NCI-H345 treated with DMSO at 0.1 percent for 48 hours (cell line): ENCODE results near the gene BACH2.
A peak's percentile ranks its signal among the peaks of the same experiment; 100 is the strongest.
"Not testable (repeated sequence)": the region's sequence is repeated elsewhere in the genome, so short reads cannot be mapped to it uniquely, and the experiment has no call there.

ENCODE experiments used
- DNase-seq: peaks from one replicate; lab custom pipeline; 2025; ENCODE audit not compliant: unreplicated experiment; lab: John Stamatoyannopoulos, UW

The BACH2 gene

DNA sequence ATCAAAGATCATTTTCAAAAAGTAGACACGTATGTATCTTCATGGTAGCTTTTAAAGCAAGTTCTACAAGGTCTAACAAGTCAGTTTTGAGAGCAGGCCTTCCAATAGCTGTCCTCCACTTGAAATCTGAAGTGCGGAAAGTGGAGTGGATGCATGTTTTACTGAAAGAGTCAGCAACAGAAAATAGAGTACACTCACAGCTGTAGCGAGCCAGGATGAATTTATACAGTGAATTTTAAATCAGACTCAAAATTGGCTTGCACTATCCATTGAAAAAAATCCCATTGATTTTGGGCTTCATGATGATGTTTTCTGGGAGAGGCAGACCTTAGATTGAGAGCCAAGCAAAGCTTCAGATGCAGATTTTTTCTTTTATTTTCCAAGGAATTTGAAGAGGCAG, 321.8 kb downstream of the BACH2 start:
- peak; percentile 66 for DNase-seq

DNA sequence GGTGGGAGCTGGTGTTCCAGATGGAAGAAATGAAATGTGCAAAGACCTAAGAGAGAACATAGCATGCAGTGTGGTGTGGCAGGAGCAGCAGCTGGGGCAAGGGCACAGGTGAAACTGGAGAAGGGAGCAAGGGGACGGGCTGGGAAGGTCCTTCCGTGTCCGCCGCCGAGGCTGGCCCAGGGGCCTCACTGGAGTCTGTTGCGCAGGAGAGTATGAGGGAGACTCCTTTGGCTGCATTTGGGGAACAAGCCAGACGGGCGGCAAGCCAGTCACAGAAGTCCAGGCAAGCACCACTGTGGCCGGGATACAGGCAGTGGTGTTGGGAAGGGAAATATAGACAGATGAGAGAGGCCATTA, 324.6 kb downstream of the BACH2 start:
- DNase-seq, result no peak

DNA sequence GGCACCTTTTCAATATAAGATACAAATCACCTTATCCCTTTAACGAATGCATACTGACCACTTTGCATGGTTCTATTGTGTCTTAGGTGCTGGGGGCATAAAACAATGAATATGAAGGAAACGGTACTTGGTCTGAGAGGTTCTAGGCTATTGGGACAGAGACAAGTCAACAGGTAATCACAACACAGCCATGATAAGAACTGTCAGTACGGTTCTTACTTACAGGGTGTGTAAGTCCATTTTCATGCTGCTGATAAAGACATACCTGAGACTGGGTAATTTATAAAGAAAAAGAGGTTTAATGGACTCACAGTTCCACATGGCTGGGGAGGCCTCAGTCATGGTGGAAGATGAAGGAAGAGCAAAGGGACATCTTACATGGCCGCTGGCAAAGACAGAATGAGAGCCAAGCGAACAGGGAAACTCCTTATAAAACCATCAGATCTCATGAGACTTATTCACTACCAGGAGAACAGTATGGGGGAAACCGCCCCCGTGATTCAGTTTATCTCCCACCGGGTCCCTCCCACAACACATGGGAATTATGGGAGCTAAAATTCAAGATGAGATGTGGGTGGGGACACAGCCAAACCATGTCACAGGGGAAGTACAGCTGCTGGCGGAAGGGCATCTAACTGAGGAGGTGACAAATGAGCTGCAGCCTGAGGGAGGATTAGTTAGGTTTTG, 325.2 kb downstream of the BACH2 start:
- DNase-seq, result not testable (repeated sequence)

DNA sequence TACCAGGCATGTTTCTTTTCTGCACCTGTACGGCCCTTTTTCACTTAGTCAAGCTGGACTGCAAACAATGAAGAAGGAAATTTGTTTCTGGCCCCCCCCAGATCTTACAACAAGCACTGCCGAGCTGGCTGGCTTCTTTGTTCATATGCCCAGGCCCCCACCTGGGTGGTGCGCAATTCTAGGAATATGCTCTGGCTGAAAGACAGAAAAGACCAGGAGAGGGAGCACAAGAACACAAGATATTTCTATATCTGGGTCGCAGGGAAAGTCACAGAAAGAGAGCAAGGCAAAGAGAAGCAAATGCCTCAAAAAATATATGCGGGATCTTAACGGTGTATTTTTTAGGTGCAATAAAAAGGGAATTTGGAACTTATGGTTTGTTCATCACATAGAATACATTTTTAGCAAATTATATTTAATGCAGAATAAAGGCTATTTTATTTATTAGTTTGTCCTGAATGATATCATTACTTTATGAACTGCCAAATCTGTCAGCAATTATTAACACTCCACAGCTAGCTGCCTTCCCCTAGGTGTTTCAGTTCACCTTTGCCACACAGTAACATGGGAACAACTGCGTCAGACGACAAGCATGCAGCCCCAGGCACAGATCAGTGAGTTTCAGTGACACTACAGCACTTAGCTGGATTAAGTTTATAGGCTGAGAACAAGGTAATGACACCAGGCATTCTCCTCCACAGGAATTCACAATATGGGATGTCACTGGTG, 325.9 kb downstream of the BACH2 start:
- peak; percentile 46 for DNase-seq

DNA sequence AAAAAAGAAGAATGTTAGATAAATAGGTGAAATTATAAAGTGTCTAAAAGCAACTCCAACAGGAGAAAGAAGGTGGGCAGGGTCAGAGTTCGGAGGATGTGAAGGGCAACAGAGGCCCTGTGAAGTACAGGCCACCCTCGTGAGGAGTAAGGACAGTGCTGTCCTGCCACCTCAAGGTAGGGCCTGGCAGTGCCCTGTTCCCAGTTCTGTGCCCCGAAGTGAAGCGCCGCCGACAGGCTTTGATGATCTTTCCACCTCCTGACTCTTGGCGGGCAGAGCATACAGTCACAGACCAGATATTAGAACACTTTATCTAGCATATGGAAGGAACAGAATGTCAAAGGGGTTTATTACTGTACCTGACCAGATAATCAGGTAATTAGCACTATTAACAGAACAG, 326.6 kb downstream of the BACH2 start:
- no peak for DNase-seq

DNA sequence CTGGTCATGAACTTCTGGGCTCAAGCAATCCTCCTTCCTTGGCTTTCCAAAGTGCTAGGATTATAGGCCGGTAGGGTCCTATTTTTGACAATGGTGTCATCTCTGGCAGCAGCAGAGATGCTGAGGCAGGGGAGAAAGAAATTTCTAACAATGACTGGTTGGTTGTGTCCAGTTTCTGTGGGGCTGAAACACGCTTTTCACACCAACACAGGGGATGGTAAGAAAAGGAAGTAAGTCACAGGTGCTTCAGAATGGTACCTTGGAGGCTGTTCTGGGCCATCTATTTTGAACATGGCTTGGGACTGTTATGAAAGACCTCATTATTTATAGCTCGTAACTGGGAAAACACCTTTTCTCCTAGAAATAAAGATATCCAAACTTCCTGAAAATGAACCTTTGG, 329.7 kb downstream of the BACH2 start:
- no peak for DNase-seq

DNA sequence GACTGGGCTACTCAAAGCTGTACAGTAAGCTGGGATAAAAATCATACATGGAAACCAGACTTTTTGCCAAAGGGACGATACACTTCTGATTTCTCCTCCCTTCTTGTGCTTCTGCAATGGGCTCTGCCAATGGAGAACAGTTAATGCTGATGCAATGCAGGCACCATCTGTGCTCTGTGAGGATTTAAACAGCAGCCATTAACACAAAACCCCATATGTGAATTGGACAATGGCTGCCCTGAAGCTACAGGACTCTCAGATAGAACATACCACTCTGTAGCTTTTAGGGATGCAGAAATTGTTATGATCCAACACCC, 330.5 kb downstream of the BACH2 start:
- no peak for DNase-seq

DNA sequence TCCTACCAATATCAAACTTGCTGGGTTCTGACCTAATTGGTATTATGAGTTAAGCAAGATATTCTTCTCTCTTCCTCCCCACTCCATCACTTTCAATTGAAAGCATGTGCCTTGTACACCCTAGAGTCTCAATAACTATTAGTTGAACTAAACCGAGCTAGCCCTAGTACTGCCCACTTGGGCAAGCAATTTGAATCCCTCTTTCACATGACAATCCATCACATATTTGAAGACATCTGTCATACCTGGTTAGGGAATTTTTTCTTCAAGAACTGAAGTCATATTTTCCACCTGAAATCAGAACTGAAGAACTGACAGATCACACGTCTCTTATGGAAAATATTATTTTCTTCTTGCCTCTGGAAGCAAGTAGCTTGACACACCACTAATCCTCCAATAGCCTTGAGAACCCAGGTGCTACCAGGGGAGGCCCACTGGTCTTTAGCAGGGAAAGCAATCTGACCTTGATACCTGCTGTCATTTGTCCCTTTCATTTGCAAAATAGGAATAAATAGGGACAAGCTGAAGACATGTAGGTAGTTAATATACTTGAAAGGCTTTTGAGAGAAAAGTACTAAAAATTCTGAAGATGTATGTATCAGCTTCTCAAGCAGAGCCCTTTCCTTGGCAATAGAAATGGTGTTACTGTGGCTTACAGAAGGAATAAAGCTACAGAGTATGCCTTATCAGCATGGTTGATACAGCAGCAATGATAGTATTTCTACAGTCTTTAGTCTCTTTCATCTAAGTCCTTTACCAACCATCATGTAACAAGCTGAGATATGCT, 331.0 kb downstream of the BACH2 start:
- no peak for DNase-seq

DNA sequence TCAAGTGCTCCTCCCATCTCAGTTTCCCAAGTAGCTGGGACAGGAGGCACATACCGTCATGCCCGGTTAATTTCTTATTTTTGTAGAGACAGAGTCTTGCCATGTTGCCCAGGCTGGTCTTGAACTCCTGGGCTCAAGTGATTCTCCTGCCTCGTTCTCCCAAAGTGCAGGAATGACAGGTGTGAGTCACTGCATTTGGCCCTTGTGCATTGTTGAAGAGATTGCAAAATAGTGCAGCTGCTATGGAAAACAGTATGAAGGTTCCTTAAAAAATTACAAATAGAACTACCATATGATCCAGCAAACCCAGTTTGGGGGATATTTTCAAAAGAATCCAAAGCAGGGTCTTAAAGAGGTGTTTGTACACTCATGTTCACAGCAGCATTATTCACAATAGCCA, 333.3 kb downstream of the BACH2 start:
- DNase-seq, result no peak

DNA sequence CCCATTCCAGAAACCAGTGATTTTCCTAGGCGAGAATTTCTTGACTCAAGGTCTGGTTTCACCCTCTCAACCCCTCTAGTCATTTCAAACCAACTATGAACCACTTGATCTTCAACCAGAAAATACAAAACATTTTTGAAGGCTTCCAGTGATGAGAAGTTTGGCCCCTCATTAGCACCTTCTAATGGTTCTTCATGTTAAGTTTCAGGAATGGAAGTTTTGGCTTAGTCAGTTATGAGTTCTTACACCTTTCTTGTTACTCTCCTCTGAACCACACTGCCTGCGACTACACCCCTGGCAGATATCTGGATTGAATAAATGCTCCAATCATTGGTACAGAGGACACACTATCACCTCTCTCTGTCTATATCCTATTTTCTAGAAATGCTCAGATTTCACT, 335.2 kb downstream of the BACH2 start:
- DNase-seq, result no peak

DNA sequence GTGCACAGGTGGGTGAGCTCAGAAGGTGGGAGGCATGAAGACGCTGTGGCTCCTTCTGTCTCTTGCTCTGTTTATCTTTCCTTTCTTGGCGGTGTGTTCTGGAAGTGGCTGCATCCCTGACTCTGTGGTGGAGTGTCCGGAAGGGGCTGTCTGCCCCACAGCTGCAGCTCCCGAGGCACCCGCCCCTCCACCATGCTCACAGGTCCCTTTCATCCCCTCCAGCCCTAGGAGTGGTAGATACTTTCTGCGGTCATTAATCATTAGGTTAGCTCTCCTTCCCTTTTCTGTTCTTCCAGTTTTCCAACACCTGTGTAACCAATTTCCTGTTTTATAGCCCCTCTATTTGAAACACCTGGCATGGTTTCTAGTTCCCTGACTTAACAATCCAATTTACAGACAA, 336.8 kb downstream of the BACH2 start:
- no peak for DNase-seq

DNA sequence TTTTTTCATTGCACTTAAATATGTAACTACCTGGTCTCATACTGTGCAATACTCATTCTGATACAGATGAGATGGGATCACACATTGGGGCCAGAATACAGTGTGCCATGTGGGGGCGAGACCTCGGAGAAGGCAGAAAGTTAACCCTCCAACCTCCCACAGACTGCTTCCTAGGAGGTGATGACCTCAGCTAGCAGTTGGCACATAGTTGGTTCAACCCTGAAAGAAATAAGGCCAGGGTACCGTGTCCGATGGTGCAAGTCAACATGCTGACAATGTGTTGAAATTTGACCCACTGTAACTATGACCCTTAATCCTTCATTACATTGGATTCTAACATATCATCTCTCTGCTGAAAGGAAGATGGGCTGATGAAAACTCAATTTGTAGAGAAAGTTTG, 340.5 kb downstream of the BACH2 start:
- DNase-seq, result no peak

DNA sequence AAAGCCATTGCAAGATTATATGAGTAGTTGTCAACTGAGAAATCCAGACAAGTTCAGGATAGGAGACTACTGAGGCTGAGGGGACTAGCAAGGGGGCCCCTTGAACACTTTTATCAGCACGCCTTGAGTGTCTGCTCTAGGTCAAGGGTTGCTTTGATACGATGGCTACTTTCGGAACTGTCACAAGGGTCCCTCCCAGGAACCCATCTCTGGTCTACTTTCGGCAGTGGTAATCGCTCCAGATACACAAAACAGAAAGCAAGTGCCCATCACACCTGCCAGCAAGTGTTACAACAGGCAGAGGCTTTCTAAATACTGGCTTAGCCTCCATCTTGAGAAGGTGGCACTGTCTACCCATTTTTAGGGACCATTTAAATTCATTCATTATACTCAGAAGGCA, 341.3 kb downstream of the BACH2 start:
- no peak for DNase-seq

DNA sequence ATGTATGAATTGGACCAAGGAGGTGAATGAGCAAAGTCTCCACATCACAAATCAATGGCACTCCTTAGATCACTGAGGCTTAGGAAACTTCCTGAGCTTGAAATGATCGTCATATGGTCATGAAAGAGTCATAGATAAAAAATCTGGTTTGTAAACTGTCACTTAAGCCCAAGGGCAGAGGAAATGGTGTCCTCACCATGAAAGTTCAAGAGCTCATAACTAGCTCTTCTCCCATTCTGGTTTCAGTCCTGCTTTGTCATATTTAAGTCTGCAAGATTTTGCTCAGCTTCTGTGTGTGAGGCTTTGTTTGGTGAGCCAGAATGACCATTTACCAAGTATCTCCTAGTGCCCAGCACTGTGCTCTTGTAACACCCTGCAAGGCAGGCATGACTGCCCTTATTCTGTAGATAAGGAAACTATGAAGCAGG, 341.9 kb downstream of the BACH2 start:
- no peak for DNase-seq

DNA sequence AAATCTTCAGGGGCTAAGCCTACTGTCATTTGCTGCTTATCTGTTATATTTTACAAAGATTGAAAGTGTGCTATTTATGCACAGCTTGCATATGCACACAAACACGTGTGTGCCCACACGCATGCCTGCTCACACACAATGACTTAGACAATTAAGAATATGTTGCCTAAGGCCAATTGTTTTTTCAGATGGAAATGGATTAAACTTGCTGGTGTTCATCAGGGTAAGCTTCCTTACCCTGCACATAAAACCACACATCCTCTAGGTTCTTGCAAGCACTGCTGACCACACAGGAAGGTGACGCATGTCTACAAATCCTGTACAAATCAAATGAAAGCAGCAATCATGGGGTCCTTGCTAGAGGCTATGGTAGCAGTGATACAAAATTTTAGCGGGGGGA, 344.0 kb downstream of the BACH2 start:
- DNase-seq, result no peak

DNA sequence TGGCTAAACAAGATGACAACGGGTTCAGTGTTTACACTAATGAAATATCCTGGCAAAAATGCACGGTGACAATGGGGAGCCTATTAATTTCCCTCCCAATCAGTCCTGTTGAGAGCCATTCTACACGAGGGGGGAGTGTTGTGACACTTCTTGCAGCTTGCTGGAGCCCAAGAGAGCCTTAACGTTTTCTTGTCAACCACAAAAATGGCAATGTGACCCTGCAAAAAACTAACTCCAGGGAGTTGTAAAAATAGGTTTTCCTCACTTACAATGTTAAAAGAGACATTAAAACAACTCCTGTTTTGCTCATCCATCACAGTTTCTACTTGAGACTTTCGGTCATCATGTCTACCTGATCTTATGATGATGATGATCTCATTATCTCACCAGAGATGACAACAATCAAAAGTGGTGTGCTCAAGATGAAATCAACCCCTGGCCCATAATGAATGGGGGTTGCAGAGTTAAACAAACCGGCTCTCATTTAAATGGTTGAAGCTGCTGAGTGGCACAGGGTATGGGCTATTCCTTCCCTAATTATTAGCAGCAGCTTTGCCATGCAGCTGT, 344.5 kb downstream of the BACH2 start:
- DNase-seq, result no peak

DNA sequence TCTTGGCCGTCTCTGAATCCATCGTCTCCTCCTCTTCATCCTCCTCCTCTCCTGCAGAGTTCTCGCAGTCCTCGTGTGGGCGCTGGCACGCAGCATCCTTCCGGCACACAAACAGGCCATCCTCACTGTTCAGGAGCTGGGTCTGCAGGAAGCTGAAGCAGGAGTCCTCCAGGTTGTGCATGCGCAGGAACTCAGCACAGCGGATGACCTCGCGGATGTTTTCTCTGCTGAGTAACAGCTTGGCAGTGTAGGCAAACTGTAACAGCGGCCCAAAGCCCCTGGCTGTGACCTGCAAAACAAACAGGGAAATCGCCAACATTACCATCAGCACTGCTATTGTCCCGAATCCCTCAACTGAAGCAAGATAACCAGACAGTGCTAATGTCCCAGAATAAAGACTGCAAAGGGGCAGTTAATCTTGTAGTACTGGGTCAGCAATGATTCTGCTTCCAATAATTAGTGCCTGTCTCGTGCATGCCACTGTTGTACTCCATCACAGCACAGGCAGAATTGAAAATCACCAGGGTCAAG, 345.0 kb downstream of the BACH2 start:
- DNase-seq, result no peak

DNA sequence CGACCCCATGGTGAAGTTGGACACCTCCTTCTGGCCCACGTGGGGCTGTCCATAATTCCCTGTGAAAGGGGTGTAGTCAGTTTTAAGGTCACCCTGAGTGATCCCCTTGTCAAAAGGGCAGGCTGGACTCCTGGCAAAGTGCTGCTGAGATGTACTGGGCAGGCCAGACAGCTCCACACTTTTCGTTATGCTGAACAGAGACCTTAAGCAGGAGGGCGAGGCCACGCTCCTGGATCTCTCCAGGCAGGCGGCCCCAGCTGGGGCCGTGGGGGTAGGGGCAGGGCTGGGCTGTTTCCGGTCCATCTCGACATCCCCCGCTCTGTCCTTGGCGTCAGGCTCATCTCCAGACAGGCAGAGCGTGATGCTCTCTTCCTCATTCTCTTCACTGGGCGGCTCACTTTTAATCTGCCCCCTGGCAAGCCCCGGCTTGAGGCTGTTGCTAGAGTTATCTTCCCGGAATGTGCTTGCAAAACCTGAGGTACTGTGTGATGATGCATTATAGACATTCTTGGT, 345.7 kb downstream of the BACH2 start:
- no peak for DNase-seq

DNA sequence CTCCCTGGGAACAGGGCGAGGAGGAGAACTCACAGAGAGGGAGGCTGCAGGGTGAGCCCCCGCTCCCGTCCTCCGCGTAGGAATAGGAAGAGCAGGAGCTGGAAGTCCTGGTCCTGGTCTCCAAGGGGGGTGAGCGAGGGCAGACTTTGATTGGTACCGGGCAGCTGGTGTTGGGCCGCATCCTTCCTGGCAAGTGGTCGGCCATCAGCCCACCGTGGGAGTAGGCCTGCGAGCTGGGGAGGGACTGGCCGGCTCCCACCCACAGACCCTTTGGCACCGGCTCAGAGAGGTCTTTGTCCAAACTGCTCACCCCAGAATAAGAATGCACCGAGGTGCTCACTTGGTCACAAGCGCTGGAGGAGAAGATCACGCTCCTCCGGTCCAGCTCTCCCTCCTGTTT, 346.2 kb downstream of the BACH2 start:
- no peak for DNase-seq

DNA sequence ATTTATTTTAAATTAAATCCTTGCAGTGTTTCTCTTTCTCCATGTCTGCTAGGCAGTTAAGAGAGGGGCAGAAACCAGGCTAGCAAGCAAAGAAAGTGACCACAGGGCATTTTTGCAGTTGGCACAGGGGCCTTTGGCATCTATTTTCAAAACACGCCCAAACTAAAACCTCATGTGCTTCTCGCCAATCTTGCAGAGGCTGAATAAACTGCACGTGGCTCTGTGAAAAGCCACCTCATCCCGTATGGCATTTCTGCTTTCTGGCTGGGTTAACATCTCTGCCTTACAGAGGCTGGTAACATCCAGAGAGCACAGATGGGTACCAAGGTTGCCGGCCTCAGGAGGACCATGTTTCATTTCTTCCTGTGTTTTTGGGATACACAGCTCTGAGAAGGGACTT, 347.8 kb downstream of the BACH2 start:
- no peak for DNase-seq

DNA sequence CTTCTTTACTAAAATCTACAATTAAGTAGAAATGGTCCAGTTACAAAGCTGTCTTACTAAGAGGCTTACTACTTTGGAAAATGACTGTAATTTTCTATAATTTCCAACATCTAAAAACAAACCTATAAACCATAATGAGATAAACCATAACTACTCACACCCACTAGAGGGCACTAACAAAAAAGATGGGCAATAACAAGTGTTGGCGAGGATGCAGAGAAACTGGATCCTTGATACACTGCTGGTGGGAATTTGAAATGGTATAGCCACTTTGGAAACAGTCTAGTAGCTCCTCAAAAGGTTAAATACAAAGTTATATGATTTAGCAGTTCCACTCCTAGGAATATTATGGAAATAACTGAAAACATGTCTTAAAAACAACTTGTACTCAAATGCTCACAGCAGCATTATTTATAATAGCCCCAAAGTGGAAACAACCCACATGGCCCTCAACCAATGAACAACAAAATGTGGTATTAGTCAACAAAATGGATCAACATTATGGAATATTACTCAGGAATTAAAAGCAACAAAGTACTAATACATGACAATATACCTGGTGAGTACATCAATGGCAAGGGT, 351.7 kb downstream of the BACH2 start:
- no peak for DNase-seq
